ENCODE data around the gene IGF1R. TPM values are rescaled to one million over a fixed set of nuclear protein-coding genes. Genes with fewer than 3 reads are reported as not detected.

Gene IGF1R
- total RNA-seq, 4 donors from 2014 or later = 31.6 to 87.8 (median 60.0) TPM

- H3K4me3 ChIP-seq = no peak overlapping the region
- peaks cover 0 to 18% of the 10 kb centered on the region in 2 donors for H3K36me3 ChIP-seq
- no peak overlapping the region for H3K27ac ChIP-seq
- no peaks in the 10 kb centered on the region for H3K9me3 ChIP-seq
- TF ChIP-seq CTCF (IDR thresholded peaks at IDR 0.05) (no peak), POLR2AphosphoS5 (IDR thresholded peaks at IDR 0.05) (no peak), EP300 (IDR thresholded peaks at IDR 0.05) (no peak), POLR2A (IDR thresholded peaks at IDR 0.05) (no peak)
- no peak for ATAC-seq
- H3K4me1 ChIP-seq = peaks cover 0 to 54% (median 9%) of the 10 kb centered on the region in 3 donors
- H3K27me3 ChIP-seq = no peaks in the 10 kb centered on the region
- WGBS, 2 donors (ENCODE audit: low coverage in 1 of 2) = 93 to 100% methylated on average over 5 to 8 of the region's 8 CpGs
Observed at GRCh38 chr15:98887976-98888375, 239.6 kb downstream of the IGF1R start.

GRCh38 chr15:98888820-98889479 is 240.6 kb downstream of the IGF1R start:
- Histone ChIP-seq H3K27ac (no peak overlapping the region), H3K9me3 (no peaks in the 10 kb centered on the region), H3K4me3 (no peak overlapping the region), H3K4me1 (peaks cover 0 to 44% (median 9%) of the 10 kb centered on the region in 3 donors), H3K27me3 (no peaks in the 10 kb centered on the region), H3K36me3 (peaks cover 0 to 21% of the 10 kb centered on the region in 2 donors)
- no peak for ATAC-seq
- TF ChIP-seq EP300 (IDR thresholded peaks at IDR 0.05) = no peak
- TF ChIP-seq POLR2AphosphoS5 (IDR thresholded peaks at IDR 0.05) = no peak
- TF ChIP-seq POLR2A (IDR thresholded peaks at IDR 0.05) = no peak
- TF ChIP-seq CTCF (IDR thresholded peaks at IDR 0.05) = no peak
- WGBS, 2 donors (ENCODE audit: low coverage in 1 of 2) = 85 to 93% methylated on average over 6 to 7 of the region's 8 CpGs

- WGBS, 2 donors (ENCODE audit: low coverage in 1 of 2) = 81 to 91% methylated on average over 12 of the region's 12 CpGs
- Histone ChIP-seq H3K36me3 (peaks cover 0 to 21% of the 10 kb centered on the region in 2 donors), H3K4me3 (no peak overlapping the region), H3K27me3 (no peaks in the 10 kb centered on the region), H3K27ac (no peak overlapping the region), H3K4me1 (peaks cover 0 to 32% (median 2%) of the 10 kb centered on the region in 3 donors), H3K9me3 (no peaks in the 10 kb centered on the region)
- ATAC-seq = no peak
- TF ChIP-seq CTCF (IDR thresholded peaks at IDR 0.05) (no peak), POLR2AphosphoS5 (IDR thresholded peaks at IDR 0.05) (no peak), EP300 (IDR thresholded peaks at IDR 0.05) (no peak), POLR2A (IDR thresholded peaks at IDR 0.05) (no peak)
Observed at GRCh38 chr15:98889930-98890695, 241.8 kb downstream of the IGF1R start.

- Histone ChIP-seq H3K4me3 (no peak overlapping the region), H3K36me3 (peaks cover 0 to 24% of the 10 kb centered on the region in 2 donors), H3K27ac (no peak overlapping the region), H3K27me3 (no peaks in the 10 kb centered on the region), H3K9me3 (no peaks in the 10 kb centered on the region), H3K4me1 (peaks cover 0 to 30% (median 0%) of the 10 kb centered on the region in 3 donors)
- no peak for TF ChIP-seq POLR2AphosphoS5 (IDR thresholded peaks at IDR 0.05)
- no peak for TF ChIP-seq POLR2A (IDR thresholded peaks at IDR 0.05)
- no peak for TF ChIP-seq EP300 (IDR thresholded peaks at IDR 0.05)
- no peak for TF ChIP-seq CTCF (IDR thresholded peaks at IDR 0.05)
- no peak for ATAC-seq
- WGBS, 2 donors (ENCODE audit: low coverage in 1 of 2) = 100% methylated on average over 1 of the region's 31 CpGs; no CpG with 5 or more reads in 1 of the 2 donors
Observed at GRCh38 chr15:98891301-98891700, 243.0 kb downstream of the IGF1R start.
